DND-41 (cell line): ENCODE results near the gene PNMA8B.

ENCODE experiments used
- CTCF ChIP-seq: IDR thresholded peaks from 2 replicates; pipeline ENCODE4 v1.5.1; 2012; ENCODE audit warnings: borderline replicate concordance, low read length, moderate library complexity, mild to moderate bottlenecking; ENCODE audit not compliant: poor library complexity, severe bottlenecking; ENCODE audit errors: extremely low read depth
- EZH2 ChIP-seq: IDR thresholded peaks from 3 replicates; pipeline ENCODE4 v1.6.1; 2012; ENCODE audit warnings: borderline replicate concordance, low read depth, mild to moderate bottlenecking, moderate library complexity, low read length, inconsistent platforms; ENCODE audit not compliant: severe bottlenecking

DNA sequence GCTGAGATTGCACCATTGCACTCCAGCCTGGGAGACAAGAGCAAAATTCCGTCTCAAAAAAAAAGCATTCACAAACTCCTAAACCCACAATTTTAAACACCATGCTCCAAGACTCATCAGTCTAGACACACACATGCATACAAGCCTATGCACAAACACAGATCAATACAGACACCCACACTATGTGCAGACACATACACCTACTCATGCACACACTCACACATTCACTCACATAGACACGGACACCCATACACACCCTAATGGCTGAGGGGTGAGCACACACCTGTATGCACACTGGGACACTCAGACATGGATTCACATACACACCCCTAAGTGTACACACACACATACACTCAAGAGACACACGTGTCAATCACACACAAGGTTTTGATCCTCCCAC, 9.3 kb downstream of the PNMA8B start:
- TF ChIP-seq CTCF (no peak), EZH2 (no peak)
